Cardiac muscle cell (in vitro differentiated cells and primary cell): ENCODE measurements around the gene CACNA2D4. TPM values are rescaled to one million over a fixed set of nuclear protein-coding genes. Genes with fewer than 3 reads are reported as not detected.

ENCODE experiments used
- DNase-seq, 2 donors: peaks; one replicate each; pipeline versions ENCODE4 v3.0.0 to v3.0.0-alpha.2; 2010 to 2017; ENCODE audit warnings: low read depth in 1 of 2, low spot score in 1 of 2
- H3K27ac ChIP-seq: fragments of 200-600 bp; sonication (generic); 2 replicates; pipeline ENCODE4 v1.5.1; 2016
- H3K27me3 ChIP-seq: fragments of 200-600 bp; sonication (generic); 2 replicates; pipeline ENCODE4 v1.6.0; 2016; ENCODE audit warnings: control low read depth
- H3K36me3 ChIP-seq: fragments of 200-600 bp; sonication (generic); 2 replicates; pipeline ENCODE4 v1.5.1; 2016; ENCODE audit warnings: control low read depth
- H3K4me1 ChIP-seq: fragments of 200-600 bp; sonication (generic); 2 replicates; pipeline ENCODE4 v1.8.1; 2017; ENCODE audit warnings: low read depth, mild to moderate bottlenecking, mixed run types
- H3K4me3 ChIP-seq: fragments of 200-600 bp; sonication (generic); 2 replicates; pipeline ENCODE4 v1.5.1; 2016; ENCODE audit warnings: mild to moderate bottlenecking
- H3K9me3 ChIP-seq: fragments of 200-600 bp; sonication (generic); 2 replicates; pipeline ENCODE4 v1.5.1; 2017; ENCODE audit warnings: low read depth, mild to moderate bottlenecking, control low read depth
- CTCF ChIP-seq: IDR thresholded peaks from 2 replicates; pipeline ENCODE4 v1.5.1; 2012; ENCODE audit warnings: low read depth, mild to moderate bottlenecking, low read length
- polyA plus RNA-seq: library from polyadenylated mRNA; unstranded; fragments of >200 nt; fragmentation: Nextera tagmentation; extraction: Ambion mirVana; gene quantifications from 2 replicates; pipeline ENCODE4 v1.2.1, GENCODE V29; 2016
- total RNA-seq: library from RNA; depleted of rRNA; stranded (reverse); fragments of >200 nt; gene quantifications from 2 replicates; pipeline ENCODE4 v1.2.3, GENCODE V29; 2016

The CACNA2D4 gene
- total and polyA plus RNA-seq, 2 experiments from 2014 or later = 0.39 to 1.3 TPM

GRCh38 chr12:1761857-1762256 lies 156.6 kb downstream of the CACNA2D4 start:
- H3K9me3 ChIP-seq = no peaks in the 10 kb centered on the region
- no peaks in the 10 kb centered on the region for H3K36me3 ChIP-seq
- no peak overlapping the region for H3K27ac ChIP-seq
- DNase-seq = no peak
- TF ChIP-seq CTCF = no peak
- H3K4me1 ChIP-seq = peaks cover 4% of the 10 kb centered on the region
- no peaks in the 10 kb centered on the region for H3K27me3 ChIP-seq
- H3K4me3 ChIP-seq = no peak overlapping the region

- H3K27me3 ChIP-seq = no peaks in the 10 kb centered on the region
- H3K9me3 ChIP-seq = no peaks in the 10 kb centered on the region
- peak in 1 of 2 donors; percentile 43 for DNase-seq
- no peak overlapping the region for H3K4me3 ChIP-seq
- H3K36me3 ChIP-seq = no peaks in the 10 kb centered on the region
- H3K27ac ChIP-seq = no peak overlapping the region
- no peak for TF ChIP-seq CTCF
- H3K4me1 ChIP-seq = peaks cover 4% of the 10 kb centered on the region
These were observed 157.7 kb downstream of the CACNA2D4 start for GRCh38 chr12:1760566-1761382.

- H3K9me3 ChIP-seq = no peaks in the 10 kb centered on the region
- no peak for DNase-seq
- H3K36me3 ChIP-seq = peaks cover 4% of the 10 kb centered on the region
- no peak overlapping the region for H3K4me3 ChIP-seq
- no peaks in the 10 kb centered on the region for H3K27me3 ChIP-seq
- TF ChIP-seq CTCF = no peak
- no peak overlapping the region for H3K27ac ChIP-seq
- peaks cover 4% of the 10 kb centered on the region for H3K4me1 ChIP-seq
These were observed 159.6 kb downstream of the CACNA2D4 start for GRCh38 chr12:1758887-1759286.

GRCh38 chr12:1758376-1758775 lies 160.1 kb downstream of the CACNA2D4 start:
- no peaks in the 10 kb centered on the region for H3K27me3 ChIP-seq
- no peak for TF ChIP-seq CTCF
- no peak overlapping the region for H3K4me3 ChIP-seq
- no peak overlapping the region for H3K27ac ChIP-seq
- peaks cover 4% of the 10 kb centered on the region for H3K36me3 ChIP-seq
- no peak for DNase-seq
- H3K9me3 ChIP-seq = no peaks in the 10 kb centered on the region
- H3K4me1 ChIP-seq = peaks cover 4% of the 10 kb centered on the region

GRCh38 chr12:1750300-1750699 lies 168.2 kb downstream of the CACNA2D4 start:
- TF ChIP-seq CTCF = no peak
- H3K4me1 ChIP-seq = no peaks in the 10 kb centered on the region
- H3K4me3 ChIP-seq = no peak overlapping the region
- no peak for DNase-seq
- H3K27ac ChIP-seq = no peak overlapping the region
- peaks cover 4% of the 10 kb centered on the region for H3K36me3 ChIP-seq
- H3K27me3 ChIP-seq = no peaks in the 10 kb centered on the region
- H3K9me3 ChIP-seq = no peaks in the 10 kb centered on the region
